ENCODE data around the gene PRKCD.

DNA sequence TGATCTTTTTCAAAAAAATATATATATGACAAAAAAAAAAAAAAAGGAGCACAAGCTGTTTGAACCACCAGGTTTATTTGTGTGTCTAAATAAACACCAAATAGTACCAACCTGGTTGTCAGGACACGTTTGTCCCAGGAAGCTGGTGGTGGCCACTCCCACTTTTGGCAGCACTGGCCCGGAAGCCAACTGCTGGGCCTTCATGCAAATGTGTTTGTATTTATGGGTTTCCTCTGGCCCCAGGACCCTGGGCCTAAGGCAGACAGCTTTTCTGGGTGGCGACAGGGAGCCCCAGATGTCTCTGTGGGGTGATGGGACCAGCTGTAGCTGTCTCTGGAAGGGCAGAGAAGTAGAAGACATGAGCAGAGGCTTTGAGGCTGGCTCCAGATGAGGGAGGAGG is 31.6 kb downstream of the PRKCD start:
- TF ChIP-seq E2F1 (CRISPR knock-in tag; IDR thresholded peaks at IDR 0.05) (no peak), SP1 (CRISPR knock-in tag; conservative IDR thresholded peaks at IDR 0.05) (no peak), TCF7 (CRISPR knock-in tag; IDR thresholded peaks at IDR 0.05; ENCODE audit: low read depth) (no peak)
- TF ChIP-seq, protein P1, sequence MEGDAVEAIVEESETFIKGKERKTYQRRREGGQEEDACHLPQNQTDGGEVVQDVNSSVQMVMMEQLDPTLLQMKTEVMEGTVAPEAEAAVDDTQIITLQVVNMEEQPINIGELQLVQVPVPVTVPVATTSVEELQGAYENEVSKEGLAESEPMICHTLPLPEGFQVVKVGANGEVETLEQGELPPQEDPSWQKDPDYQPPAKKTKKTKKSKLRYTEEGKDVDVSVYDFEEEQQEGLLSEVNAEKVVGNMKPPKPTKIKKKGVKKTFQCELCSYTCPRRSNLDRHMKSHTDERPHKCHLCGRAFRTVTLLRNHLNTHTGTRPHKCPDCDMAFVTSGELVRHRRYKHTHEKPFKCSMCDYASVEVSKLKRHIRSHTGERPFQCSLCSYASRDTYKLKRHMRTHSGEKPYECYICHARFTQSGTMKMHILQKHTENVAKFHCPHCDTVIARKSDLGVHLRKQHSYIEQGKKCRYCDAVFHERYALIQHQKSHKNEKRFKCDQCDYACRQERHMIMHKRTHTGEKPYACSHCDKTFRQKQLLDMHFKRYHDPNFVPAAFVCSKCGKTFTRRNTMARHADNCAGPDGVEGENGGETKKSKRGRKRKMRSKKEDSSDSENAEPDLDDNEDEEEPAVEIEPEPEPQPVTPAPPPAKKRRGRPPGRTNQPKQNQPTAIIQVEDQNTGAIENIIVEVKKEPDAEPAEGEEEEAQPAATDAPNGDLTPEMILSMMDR (IDR thresholded peaks at IDR 0.05), result no peak
- TF ChIP-seq, protein P2, sequence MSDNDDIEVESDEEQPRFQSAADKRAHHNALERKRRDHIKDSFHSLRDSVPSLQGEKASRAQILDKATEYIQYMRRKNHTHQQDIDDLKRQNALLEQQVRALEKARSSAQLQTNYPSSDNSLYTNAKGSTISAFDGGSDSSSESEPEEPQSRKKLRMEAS (CRISPR knock-in tag; IDR thresholded peaks at IDR 0.05), result no peak
- TF ChIP-seq, protein P3, sequence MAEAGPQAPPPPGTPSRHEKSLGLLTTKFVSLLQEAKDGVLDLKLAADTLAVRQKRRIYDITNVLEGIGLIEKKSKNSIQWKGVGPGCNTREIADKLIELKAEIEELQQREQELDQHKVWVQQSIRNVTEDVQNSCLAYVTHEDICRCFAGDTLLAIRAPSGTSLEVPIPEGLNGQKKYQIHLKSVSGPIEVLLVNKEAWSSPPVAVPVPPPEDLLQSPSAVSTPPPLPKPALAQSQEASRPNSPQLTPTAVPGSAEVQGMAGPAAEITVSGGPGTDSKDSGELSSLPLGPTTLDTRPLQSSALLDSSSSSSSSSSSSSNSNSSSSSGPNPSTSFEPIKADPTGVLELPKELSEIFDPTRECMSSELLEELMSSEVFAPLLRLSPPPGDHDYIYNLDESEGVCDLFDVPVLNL (CRISPR knock-in tag; IDR thresholded peaks at IDR 0.05; ENCODE audit: borderline replicate concordance, low read depth), result no peak
- TF ChIP-seq, protein P4, sequence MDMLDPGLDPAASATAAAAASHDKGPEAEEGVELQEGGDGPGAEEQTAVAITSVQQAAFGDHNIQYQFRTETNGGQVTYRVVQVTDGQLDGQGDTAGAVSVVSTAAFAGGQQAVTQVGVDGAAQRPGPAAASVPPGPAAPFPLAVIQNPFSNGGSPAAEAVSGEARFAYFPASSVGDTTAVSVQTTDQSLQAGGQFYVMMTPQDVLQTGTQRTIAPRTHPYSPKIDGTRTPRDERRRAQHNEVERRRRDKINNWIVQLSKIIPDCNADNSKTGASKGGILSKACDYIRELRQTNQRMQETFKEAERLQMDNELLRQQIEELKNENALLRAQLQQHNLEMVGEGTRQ (CRISPR knock-in tag; IDR thresholded peaks at IDR 0.05), result no peak
